ENCODE results near the gene MUS81. TPM values are rescaled to one million over a fixed set of nuclear protein-coding genes. Genes with fewer than 3 reads are reported as not detected.

Gene MUS81
- total RNA-seq, 1 experiment from 2014 or later = 45.9 TPM

DNA sequence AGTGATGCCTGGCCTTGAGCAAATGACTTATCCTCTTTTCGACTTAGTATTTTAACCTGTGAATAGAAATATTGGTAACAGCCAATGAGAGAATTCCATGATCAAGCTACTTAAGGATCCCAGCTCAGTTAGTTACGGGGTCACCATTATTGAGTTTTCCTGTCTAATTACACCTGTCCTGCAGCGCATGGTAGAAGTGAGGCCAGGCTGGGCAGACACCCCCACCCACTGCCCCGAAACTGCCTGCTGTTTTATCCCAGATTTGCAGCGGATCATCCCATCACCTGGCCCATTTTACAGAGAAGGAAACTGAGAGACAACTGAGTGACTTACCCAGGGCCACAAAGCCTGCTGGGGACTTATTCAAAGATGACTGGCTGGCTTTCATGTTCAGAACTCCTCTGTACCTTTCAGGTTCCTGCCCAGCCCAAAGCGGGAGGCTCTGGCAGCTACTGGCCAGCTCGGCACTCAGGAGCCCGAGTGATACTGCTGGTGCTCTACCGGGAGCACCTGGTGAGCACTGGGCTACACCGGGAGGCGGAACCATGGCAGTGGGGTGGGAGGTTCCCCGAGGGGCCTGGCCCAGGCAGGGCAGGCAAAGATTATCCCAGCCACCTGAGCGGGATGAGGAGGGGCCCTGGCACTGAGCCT is 1.4 kb downstream of the MUS81 start (continued):
- TF ChIP-seq NR2C2 (CRISPR knock-in tag; IDR thresholded peaks at IDR 0.05) (no peak), HMGA2 (CRISPR knock-in tag; IDR thresholded peaks at IDR 0.05) (no peak)

DNA sequence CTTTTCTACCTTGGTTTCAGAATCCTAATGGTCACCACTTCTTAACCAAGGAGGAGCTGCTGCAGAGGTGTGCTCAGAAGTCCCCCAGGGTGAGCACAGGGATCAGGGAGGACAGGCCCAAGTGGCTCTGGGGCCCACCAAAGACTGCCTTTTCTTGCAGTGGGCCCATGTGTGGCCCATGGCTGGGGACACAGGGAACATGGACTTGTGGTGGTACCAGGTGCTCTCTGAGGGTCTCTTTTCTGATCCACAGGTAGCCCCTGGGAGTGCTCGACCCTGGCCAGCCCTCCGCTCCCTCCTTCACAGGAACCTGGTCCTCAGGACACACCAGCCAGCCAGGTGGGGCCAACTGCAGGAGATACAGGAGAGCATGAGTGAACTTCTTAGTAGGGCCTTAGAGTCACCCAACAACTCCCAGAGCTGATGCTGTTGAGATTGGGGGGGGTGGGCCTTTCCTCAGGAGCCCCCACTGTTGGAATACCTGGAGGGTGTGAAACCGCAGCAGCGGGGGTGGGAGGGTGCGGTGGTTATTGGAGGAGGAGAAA is 2.0 kb downstream of the MUS81 start:
- H3K27me3 Mint-ChIP-seq (ENCODE audit: low read depth) = no peaks in the 10 kb centered on the region
- H3K27ac Mint-ChIP-seq = no peak overlapping the region
- H3K4me3 Mint-ChIP-seq = peak overlapping the region; percentile 90; the same call in 1 of the 2 replicates
- H3K9me3 Mint-ChIP-seq = no peaks in the 10 kb centered on the region
- peaks cover 20% of the 10 kb centered on the region for H3K36me3 Mint-ChIP-seq
- ATAC-seq (no peak), DNase-seq (ENCODE audit: low spot score) (no peak)
- ChIA-PET POLR2A (interaction anchor here (1.1 kb wide), 1 partner anchor 10 kb away, joined by 3 read pairs; no protein-coding TSS in a partner anchor), CTCF (interaction anchor here (4.2 to 16.6 kb wide), 3 partner anchors 8 to 27 kb away, joined by 70 to 539 read pairs (median 89); partner anchors contain the start of genes CCDC85B, EFEMP2 and FIBP)
- H3K4me1 Mint-ChIP-seq = peaks cover 14% of the 10 kb centered on the region
- TF ChIP-seq FOXK1 (CRISPR knock-in tag; IDR thresholded peaks at IDR 0.05) = no peak
- no peak for TF ChIP-seq NR2C2 (CRISPR knock-in tag; IDR thresholded peaks at IDR 0.05)
- no peak for TF ChIP-seq ZNF396 (CRISPR knock-in tag; IDR thresholded peaks at IDR 0.05; ENCODE audit: borderline replicate concordance)
- no peak for TF ChIP-seq CREM (CRISPR knock-in tag; IDR thresholded peaks at IDR 0.05)
- TF ChIP-seq NFE2L1 (CRISPR knock-in tag; IDR thresholded peaks at IDR 0.05) = no peak
- no peak for TF ChIP-seq FOXJ3 (CRISPR knock-in tag; IDR thresholded peaks at IDR 0.05; ENCODE audit: borderline replicate concordance)
- TF ChIP-seq, protein P1, sequence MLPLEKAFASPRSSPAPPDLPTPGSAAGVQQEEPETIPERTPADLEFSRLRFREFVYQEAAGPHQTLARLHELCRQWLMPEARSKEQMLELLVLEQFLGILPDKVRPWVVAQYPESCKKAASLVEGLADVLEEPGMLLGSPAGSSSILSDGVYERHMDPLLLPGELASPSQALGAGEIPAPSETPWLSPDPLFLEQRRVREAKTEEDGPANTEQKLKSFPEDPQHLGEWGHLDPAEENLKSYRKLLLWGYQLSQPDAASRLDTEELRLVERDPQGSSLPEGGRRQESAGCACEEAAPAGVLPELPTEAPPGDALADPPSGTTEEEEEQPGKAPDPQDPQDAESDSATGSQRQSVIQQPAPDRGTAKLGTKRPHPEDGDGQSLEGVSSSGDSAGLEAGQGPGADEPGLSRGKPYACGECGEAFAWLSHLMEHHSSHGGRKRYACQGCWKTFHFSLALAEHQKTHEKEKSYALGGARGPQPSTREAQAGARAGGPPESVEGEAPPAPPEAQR (CRISPR knock-in tag; IDR thresholded peaks at IDR 0.05) = no peak
- TF ChIP-seq GRHL2 (CRISPR knock-in tag; IDR thresholded peaks at IDR 0.05; ENCODE audit: insufficient replicate concordance, severe bottlenecking) = no peak
- no peak for TF ChIP-seq JUN (CRISPR knock-in tag; IDR thresholded peaks at IDR 0.05)
- TF ChIP-seq ZNF671 (CRISPR knock-in tag; IDR thresholded peaks at IDR 0.05) = no peak
- no peak for TF ChIP-seq SOX15 (CRISPR knock-in tag; IDR thresholded peaks at IDR 0.05)
- TF ChIP-seq, protein P2, sequence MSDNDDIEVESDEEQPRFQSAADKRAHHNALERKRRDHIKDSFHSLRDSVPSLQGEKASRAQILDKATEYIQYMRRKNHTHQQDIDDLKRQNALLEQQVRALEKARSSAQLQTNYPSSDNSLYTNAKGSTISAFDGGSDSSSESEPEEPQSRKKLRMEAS (CRISPR knock-in tag; IDR thresholded peaks at IDR 0.05) = no peak

DNA sequence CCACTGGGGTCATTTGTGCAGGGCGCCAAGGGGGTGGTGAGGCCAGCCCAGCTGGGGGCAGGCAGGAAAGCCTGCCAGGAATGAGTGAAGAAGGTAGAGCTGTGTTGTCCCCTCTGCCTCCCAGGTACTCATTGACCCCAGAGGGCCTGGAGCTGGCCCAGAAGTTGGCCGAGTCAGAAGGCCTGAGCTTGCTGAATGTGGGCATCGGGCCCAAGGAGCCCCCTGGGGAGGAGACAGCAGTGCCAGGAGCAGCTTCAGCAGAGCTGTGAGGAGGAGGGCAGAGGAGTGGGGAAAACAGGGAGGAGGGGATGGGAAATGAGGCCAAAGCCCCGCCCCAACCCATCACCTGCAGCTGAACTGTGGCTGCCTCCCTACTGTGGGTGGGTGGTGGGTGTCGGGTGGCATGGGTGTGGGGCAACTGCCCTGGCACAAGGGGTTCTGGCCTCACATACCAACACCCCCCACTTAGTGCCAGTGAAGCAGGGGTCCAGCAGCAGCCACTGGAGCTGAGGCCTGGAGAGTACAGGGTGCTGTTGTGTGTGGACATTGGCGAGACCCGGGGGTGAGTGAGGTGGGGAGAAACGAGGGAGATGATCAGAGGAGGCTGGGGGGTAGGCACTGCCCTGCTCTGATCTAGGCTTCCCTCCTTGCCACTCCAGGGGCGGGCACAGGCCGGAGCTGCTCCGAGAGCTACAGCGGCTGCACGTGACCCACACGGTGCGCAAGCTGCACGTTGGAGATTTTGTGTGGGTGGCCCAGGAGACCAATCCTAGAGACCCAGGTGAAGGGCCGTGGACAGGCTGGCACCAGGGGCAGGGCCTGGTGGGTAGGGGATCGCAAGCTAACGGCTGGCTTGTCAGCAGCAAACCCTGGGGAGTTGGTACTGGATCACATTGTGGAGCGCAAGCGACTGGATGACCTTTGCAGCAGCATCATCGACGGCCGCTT is 3.0 kb downstream of the MUS81 start:
- Mint-ChIP-seq H3K36me3 (peaks cover 20% of the 10 kb centered on the region), H3K4me3 (peak overlapping the region; percentile 24; the same call in 1 of the 2 replicates), H3K27ac (peak overlapping the region; percentile 72), H3K4me1 (peaks cover 17% of the 10 kb centered on the region), H3K9me3 (no peaks in the 10 kb centered on the region), H3K27me3 (ENCODE audit: low read depth) (peaks cover 2% of the 10 kb centered on the region)
- no peak for DNase-seq (ENCODE audit: low spot score)
- POLR2A ChIA-PET = no interaction called here
- CTCF ChIA-PET = interaction anchor here (16.6 kb wide), 1 partner anchor 26 kb away, joined by 539 read pairs; the partner anchor contains the start of genes CCDC85B and FIBP
- ATAC-seq = no peak
- TF ChIP-seq, protein P3, sequence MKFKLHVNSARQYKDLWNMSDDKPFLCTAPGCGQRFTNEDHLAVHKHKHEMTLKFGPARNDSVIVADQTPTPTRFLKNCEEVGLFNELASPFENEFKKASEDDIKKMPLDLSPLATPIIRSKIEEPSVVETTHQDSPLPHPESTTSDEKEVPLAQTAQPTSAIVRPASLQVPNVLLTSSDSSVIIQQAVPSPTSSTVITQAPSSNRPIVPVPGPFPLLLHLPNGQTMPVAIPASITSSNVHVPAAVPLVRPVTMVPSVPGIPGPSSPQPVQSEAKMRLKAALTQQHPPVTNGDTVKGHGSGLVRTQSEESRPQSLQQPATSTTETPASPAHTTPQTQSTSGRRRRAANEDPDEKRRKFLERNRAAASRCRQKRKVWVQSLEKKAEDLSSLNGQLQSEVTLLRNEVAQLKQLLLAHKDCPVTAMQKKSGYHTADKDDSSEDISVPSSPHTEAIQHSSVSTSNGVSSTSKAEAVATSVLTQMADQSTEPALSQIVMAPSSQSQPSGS (CRISPR knock-in tag; IDR thresholded peaks at IDR 0.05; ENCODE audit: borderline replicate concordance, low read depth) = no peak
- no peak for TF ChIP-seq NFATC4 (CRISPR knock-in tag; IDR thresholded peaks at IDR 0.05)
- TF ChIP-seq, protein P4, sequence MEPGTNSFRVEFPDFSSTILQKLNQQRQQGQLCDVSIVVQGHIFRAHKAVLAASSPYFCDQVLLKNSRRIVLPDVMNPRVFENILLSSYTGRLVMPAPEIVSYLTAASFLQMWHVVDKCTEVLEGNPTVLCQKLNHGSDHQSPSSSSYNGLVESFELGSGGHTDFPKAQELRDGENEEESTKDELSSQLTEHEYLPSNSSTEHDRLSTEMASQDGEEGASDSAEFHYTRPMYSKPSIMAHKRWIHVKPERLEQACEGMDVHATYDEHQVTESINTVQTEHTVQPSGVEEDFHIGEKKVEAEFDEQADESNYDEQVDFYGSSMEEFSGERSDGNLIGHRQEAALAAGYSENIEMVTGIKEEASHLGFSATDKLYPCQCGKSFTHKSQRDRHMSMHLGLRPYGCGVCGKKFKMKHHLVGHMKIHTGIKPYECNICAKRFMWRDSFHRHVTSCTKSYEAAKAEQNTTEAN (CRISPR knock-in tag; IDR thresholded peaks at IDR 0.05) = no peak
- TF ChIP-seq JAZF1 (CRISPR knock-in tag; IDR thresholded peaks at IDR 0.05) = no peak
- TF ChIP-seq HMGA2 (CRISPR knock-in tag; IDR thresholded peaks at IDR 0.05) = no peak
- TF ChIP-seq CBFB (CRISPR knock-in tag; IDR thresholded peaks at IDR 0.05; ENCODE audit: low read depth) = no peak
- TF ChIP-seq, protein P5, sequence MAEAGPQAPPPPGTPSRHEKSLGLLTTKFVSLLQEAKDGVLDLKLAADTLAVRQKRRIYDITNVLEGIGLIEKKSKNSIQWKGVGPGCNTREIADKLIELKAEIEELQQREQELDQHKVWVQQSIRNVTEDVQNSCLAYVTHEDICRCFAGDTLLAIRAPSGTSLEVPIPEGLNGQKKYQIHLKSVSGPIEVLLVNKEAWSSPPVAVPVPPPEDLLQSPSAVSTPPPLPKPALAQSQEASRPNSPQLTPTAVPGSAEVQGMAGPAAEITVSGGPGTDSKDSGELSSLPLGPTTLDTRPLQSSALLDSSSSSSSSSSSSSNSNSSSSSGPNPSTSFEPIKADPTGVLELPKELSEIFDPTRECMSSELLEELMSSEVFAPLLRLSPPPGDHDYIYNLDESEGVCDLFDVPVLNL (CRISPR knock-in tag; IDR thresholded peaks at IDR 0.05; ENCODE audit: borderline replicate concordance, low read depth) = no peak
- TF ChIP-seq, protein P6, sequence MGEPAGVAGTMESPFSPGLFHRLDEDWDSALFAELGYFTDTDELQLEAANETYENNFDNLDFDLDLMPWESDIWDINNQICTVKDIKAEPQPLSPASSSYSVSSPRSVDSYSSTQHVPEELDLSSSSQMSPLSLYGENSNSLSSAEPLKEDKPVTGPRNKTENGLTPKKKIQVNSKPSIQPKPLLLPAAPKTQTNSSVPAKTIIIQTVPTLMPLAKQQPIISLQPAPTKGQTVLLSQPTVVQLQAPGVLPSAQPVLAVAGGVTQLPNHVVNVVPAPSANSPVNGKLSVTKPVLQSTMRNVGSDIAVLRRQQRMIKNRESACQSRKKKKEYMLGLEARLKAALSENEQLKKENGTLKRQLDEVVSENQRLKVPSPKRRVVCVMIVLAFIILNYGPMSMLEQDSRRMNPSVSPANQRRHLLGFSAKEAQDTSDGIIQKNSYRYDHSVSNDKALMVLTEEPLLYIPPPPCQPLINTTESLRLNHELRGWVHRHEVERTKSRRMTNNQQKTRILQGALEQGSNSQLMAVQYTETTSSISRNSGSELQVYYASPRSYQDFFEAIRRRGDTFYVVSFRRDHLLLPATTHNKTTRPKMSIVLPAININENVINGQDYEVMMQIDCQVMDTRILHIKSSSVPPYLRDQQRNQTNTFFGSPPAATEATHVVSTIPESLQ (CRISPR knock-in tag; IDR thresholded peaks at IDR 0.05) = no peak
- no peak for TF ChIP-seq NFYB (CRISPR knock-in tag; conservative IDR thresholded peaks at IDR 0.05; ENCODE audit: low read depth)
- TF ChIP-seq ETV6 (CRISPR knock-in tag; IDR thresholded peaks at IDR 0.05) = no peak
- TF ChIP-seq ZNF416 (CRISPR knock-in tag; IDR thresholded peaks at IDR 0.05) = no peak
- TF ChIP-seq NR3C1 (CRISPR knock-in tag; conservative IDR thresholded peaks at IDR 0.05; ENCODE audit: low read depth) = no peak

All from WTC11 (cell line).